Iris pigment epithelial cell (primary cell): ENCODE measurements around the gene ZMYM4.
"Not testable (repeated sequence)": the region's sequence is repeated elsewhere in the genome, so short reads cannot be mapped to it uniquely, and the experiment has no call there.

ENCODE experiments used
- DNase-seq: peaks from one replicate; pipeline ENCODE4 v3.0.0-alpha.2; 2011; ENCODE audit warnings: low read depth

Gene ZMYM4

DNA sequence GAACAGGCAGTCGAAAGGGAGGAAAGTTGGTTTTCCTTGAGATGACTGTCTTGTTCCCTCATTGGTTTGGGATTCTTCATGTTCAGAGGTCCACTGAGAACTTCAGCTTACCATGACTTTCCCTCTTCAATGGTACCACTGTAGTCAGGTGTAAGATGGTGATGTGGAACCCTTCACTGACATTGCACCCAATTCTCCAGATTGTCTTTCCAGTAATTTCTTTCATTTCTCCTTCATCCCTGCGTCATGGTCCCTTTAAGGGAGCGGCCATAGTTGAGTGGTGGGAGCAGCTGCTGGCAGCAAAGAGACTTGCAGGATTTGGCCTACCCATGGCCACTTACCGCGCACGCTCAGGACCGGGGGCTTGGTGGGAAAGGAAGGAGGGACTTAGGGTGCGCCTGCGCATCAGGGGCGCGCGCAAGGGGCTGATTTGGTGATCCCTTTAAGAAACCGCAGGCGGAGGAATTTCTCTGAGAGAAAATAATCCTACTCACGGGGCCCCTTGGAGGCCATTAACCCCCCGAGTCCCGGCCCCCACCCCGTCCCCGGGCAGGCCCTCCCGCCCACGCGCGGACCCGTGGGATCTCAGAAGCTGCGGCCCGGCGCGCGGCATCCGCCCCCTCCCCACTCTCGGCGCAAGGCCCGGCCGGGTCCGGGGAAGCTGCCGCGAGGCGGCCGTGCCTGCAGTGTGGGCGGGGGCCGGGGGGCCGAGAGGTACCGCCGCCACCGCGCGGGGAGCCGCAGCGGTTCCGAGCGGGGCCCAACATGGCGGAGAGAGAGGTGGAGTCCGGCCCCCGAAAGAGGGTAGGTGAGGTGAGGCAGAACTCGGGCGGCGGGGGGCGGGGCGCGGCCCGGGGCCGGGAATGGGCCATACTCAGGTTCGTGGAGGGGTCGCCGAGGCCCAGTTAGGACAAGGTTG is at the start of gene ZMYM4:
ZMYM4 (plus strand) TSS at position 428 of the 919 bp plus-strand sequence; CDS start at position 766, 338 bp downstream.
- peak; percentile 100 for DNase-seq

DNA sequence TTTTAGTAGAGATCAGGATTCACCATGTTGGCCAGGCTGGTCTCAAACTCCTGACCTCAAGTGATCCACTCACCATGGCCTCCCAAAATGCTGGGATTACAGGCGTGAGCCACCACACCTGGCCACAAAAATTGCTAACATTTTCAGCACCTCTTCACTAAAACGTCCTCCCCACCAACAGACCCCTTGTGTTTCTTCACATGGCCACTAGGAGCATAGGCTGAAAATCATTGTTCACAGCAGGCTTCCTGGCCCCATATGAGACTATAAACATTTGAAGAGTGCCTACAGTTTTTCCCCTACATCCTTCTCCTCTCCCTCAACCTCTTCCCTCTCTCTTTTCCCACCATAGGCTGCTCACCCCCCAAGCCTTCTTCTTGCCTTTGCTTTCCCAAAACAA is 47.5 kb upstream of the ZMYM4 start:
- peak; percentile 19 for DNase-seq

GRCh38 chr1:35222322-35223083 is 46.0 kb upstream of the ZMYM4 start:
- DNase-seq, result peak; percentile 88

DNA sequence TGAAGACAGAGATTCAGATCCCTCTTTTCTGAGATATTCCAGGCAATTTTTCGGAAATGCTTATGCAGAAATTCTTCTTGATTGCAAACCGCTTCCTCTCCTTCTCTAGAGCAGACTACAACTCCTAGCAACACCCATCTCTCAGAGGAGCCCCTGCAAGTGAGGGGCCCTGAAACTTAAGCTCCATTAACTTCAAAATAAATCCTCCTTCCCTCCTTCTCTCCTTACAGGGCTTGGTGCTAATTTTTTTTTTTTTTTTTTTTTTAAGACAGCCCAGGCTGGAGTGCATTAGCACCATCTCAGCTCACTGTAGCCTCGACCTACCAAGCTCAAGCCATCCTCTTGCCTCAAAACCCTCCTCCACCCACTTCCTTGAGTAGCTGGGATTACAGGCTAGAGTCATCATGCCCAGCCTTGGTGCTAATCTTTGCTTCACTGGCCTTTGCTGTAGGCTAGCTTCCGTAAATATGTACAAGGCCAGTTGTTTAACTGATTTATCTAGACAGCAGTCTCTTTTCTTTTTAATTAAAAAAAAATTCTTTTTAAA is 45.4 kb upstream of the ZMYM4 start:
- peak; percentile 33 for DNase-seq

DNA sequence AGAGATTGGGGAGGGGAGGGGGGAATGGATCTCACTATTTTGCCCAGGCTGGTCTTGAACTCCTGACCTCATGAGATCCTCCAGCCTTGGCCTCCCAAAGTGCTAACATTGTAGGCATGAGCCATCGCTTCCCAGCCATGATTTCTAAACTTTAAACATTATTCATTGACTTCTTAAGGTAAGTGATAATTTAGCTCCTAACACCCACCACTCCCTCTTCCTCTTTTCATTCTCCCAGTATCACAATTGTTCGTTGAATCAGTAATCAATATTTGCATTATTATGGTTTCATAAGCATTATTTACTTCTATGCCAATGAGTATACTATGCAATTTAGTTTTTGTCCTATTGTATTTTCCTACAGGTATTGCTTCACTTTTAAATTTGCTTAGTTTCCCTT is 42.0 kb upstream of the ZMYM4 start:
- DNase-seq, result no peak

DNA sequence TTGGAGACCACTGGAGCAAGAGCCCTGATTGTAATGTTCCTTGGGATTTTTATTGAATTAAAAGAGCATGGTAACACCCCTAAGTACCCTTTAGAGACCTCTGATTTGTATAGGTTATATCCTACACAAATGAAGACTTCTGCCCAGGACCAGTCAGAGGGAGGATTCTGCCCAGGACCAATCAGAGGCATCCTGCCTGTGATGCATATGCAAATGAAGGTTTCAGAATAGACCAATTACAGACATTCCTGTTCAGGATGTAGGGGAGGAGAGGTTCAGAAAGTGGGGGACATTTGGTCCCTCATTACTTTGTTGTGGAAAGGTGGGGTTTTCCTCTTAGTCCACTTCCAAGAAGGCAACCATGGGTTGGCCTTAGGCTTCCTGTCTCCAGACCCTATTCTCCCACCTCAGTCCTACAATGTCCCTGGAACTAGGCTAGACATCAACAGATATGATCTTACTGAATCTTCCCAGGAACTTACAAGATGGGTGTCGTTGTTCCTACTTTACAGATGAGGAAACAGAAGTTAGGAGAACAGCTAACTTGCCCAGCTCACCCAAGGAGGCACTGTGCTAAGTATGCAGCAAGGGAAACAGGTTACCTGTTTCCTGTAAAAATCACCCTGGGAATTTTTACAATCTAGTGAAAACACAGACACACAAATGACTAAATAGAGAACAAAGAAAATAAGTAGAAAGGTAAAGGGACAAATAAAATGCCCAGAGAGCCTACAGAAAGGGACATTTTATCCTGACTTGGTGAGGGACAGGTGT is 38.7 kb upstream of the ZMYM4 start:
- DNase-seq, result no peak

DNA sequence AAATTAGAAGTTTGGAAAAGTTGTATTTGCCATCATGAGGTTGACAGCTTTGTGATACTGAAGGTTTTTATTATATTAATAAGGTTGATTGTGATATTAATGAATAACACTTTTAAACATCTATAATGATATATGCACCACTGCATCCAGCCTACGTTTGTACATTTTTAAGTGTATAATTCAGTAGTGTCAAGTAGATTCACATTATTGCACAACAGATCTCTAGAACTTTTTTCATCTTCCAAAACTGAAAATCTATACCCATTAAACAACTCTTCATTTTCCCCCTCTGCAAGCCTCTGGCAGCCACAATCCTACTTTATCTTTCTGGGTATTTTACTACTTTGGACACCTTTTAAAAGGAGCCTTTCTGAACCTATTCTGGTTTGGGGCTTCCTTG is 37.2 kb upstream of the ZMYM4 start:
- no peak for DNase-seq

DNA sequence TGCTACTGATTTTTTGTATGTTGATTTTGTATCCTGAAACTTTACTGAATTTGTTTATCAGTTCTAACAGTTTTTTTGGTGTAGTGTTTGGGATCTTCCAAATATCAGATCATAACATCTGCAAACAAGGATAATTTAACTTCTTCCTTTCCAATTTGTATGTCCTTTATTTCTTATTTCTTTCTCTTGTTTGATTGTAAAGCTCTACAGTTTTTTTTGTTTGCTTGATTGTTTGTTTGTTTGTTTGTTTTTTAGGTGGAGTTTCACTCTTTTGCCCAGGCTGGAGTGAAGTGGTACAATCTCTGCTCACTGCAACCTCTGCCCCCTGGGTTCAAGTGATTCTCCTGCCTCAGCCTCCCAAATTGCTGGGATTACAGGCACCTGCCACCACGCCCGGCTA is 31.7 kb upstream of the ZMYM4 start:
- DNase-seq, result not testable (repeated sequence)

- DNase-seq, result peak; percentile 2
Observed at GRCh38 chr1:35243691-35244090, 24.8 kb upstream of the ZMYM4 start.

DNA sequence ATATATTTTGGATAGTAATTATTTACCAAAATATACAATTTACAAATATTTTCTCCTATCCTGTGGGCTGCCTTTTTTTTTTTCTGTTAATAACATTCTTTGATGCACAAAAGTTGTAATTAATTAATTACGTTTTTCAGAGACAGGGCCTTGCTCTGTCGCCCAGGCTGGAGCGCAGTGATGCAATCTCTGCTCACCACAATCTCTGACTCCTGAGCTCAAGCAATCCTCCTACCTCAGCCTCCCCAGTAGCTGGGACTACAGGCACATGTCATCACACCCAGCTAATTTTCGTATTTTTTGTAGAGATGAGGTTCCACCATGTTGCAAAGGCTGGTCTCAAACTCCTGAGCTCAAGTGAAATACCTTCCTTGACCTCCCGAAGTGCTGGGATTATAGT is 21.3 kb upstream of the ZMYM4 start:
- DNase-seq, result no peak

GRCh38 chr1:35253941-35254340 is 14.6 kb upstream of the ZMYM4 start:
- no peak for DNase-seq

GRCh38 chr1:35255276-35255675 is 13.2 kb upstream of the ZMYM4 start:
- DNase-seq, result no peak

GRCh38 chr1:35259561-35259960 is 8.9 kb upstream of the ZMYM4 start:
- DNase-seq, result no peak

DNA sequence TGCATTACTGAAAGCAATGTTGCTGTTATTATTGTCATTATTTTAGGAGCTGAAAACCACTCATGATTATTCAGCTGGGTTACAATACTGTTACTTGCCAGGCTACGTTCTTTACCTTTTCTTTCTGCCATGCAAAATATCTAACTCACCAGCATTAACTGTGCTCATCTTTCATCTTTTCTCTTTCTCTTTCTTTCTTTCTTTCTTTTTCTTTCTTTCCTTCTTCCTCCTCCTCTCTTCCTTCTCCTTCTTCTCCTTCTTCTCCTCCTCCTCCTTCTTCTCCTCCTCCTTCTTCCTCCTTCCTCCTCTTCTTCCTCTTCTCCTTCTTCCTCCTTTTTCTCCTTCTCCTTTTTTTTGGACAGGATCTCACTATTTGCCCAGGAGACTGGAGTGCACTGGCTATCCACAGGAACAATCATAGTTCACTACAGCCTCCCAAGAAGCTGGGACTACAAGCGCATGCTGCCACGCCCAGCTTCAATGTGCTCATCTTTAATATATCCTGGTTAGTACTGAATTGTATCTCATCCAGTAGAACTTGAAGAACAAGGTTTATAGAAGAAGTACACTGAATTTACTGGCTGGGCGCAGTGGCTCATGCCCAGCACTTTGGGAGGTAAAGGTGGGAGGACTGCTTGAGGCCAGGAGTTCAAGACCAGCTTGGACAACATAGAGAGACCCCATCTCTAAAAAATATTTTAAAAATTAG is 6.9 kb upstream of the ZMYM4 start:
- DNase-seq, result no peak

GRCh38 chr1:35264035-35264434 is 4.5 kb upstream of the ZMYM4 start:
- DNase-seq, result no peak

DNA sequence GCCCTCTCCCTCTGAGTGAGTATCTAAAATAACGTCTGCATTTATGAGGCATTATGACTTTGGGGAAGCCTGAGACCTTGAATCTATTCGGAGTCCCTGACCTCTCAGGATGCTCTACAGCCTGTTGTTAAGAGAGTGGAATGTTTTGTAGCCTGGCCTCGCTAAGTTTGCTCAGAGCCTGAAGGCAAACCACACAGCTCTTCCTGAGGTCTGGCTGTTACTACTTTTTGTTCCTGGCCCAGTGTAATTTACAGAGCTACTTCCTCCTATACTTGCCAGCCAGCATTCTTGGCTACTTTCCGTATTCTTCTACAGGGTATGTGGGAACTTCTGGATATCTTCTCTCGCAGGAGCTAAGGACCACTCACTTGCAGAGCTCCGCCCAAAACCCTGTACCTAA is 3.6 kb upstream of the ZMYM4 start:
- DNase-seq, result peak; percentile 69

DNA sequence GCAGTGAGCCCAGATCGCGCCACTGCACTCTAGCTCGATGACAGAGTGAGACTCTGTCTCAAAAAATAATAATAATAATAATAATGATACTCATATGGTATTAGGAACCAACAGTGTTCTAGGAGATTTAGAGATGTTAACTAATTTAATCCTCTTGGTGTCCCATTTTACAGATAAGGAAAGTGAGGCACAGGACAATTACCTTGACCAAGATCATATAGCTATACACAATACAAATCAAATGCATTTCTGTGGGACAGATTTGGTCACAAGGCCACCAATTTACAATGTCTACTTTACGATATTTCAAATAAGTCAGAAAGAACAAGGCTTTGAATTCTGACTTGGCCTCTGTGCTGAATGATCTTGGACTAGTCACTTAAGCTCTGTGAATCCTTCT is 2.2 kb upstream of the ZMYM4 start:
- no peak for DNase-seq

- peak; percentile 16 for DNase-seq
Observed at GRCh38 chr1:35269201-35269988, 886 bp downstream of the ZMYM4 start.

- no peak for DNase-seq
Observed at GRCh38 chr1:35269989-35270289, 1.4 kb downstream of the ZMYM4 start.

GRCh38 chr1:35270836-35271235 is 2.3 kb downstream of the ZMYM4 start:
- peak; percentile 27 for DNase-seq

DNA sequence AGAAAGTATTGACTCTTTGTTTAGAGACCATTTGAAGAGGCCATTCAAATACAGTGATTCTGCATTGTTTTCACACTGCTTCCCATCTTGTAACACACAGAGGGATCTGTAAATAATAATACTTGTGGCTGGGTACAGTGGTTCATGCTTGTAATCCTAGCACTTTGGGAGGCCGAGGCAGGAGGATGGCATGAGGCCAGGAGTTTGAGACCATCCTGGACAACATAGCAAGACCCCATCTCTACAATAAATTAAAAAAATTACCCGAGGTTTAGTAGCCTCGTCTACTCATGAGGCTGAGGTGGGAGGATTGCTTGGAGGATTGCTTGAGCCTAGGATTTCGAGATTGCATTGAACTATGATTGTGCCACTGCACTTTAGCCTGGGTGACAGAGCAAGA is 5.7 kb downstream of the ZMYM4 start:
- no peak for DNase-seq
